Smooth muscle cell (in vitro differentiated cells): Measurements from ENCODE around the gene NFATC3. TPM values are rescaled to one million over a fixed set of nuclear protein-coding genes. Genes with fewer than 3 reads are reported as not detected.

Experiments
- DNase-seq: peaks from one replicate; lab custom pipeline; 2025; ENCODE audit not compliant: unreplicated experiment; lab: John Stamatoyannopoulos, UW
- H2AFZ ChIP-seq: fragments of 200-600 bp; sonication (generic); 2 replicates; pipeline ENCODE4 v1.6.0; 2016; ENCODE audit warnings: antibody characterized with exemption, low read depth, mild to moderate bottlenecking
- H3F3A ChIP-seq: fragments of 200-600 bp; sonication (generic); 2 replicates; pipeline ENCODE4 v1.6.0; 2017; ENCODE audit warnings: antibody characterized with exemption, low read depth
- H3K27ac ChIP-seq: fragments of 200-600 bp; sonication (generic); 2 replicates; pipeline ENCODE4 v1.5.1; 2016; ENCODE audit warnings: low read depth, mild to moderate bottlenecking
- H3K27me3 ChIP-seq: fragments of 200-600 bp; sonication (generic); 2 replicates; pipeline ENCODE4 v1.6.1; 2016; ENCODE audit warnings: low read depth, mild to moderate bottlenecking
- H3K36me3 ChIP-seq: fragments of 200-600 bp; sonication (generic); 2 replicates; pipeline ENCODE4 v1.5.1; 2016; ENCODE audit warnings: low read depth
- H3K4me1 ChIP-seq: fragments of 200-600 bp; sonication (generic); 2 replicates; pipeline ENCODE4 v1.5.1; 2016; ENCODE audit warnings: low read depth
- H3K4me2 ChIP-seq: fragments of 200-600 bp; sonication (generic); 2 replicates; pipeline ENCODE4 v1.6.0; 2016; ENCODE audit warnings: mild to moderate bottlenecking
- H3K4me3 ChIP-seq: fragments of 200-600 bp; sonication (generic); 2 replicates; pipeline ENCODE4 v1.5.1; 2016; ENCODE audit warnings: mild to moderate bottlenecking
- H3K79me2 ChIP-seq: fragments of 200-600 bp; sonication (generic); 2 replicates; pipeline ENCODE4 v1.6.0; 2016; ENCODE audit warnings: low read depth, mild to moderate bottlenecking
- H3K9ac ChIP-seq: fragments of 200-600 bp; sonication (generic); 2 replicates; pipeline ENCODE4 v1.6.0; 2016; ENCODE audit warnings: low read depth
- H3K9me3 ChIP-seq: fragments of 200-600 bp; sonication (generic); replicated peaks from 2 replicates; pipeline ENCODE4 v1.5.1; 2016; ENCODE audit warnings: low read depth
- H4K20me1 ChIP-seq: fragments of 200-600 bp; sonication (generic); 2 replicates; pipeline ENCODE4 v1.6.0; 2016; ENCODE audit warnings: low read depth
- CTCF ChIP-seq: fragments of 200-600 bp; sonication (generic); IDR thresholded peaks from 2 replicates; pipeline ENCODE4 v1.5.1; 2017; ENCODE audit warnings: borderline replicate concordance, mild to moderate bottlenecking, antibody characterized with exemption; ENCODE audit not compliant: insufficient read depth, poor library complexity, severe bottlenecking
- WGBS: methylation state at CpG from one replicate; pipeline ENCODE4 v1.1.7; 2016; ENCODE audit warnings: low lambda C conversion rate; 5-methylcytosine and 5-hydroxymethylcytosine counted together
- polyA plus RNA-seq: library from polyadenylated mRNA; unstranded; fragments of >200 nt; fragmentation: Nextera tagmentation; extraction: Ambion mirVana; gene quantifications from 2 replicates; pipeline ENCODE4 v1.2.1, GENCODE V29; 2016
- total RNA-seq: library from RNA; depleted of rRNA; stranded (reverse); fragments of >200 nt; gene quantifications from 2 replicates; pipeline ENCODE4 v1.2.3, GENCODE V29; 2014

Gene NFATC3
- total and polyA plus RNA-seq, 2 experiments from 2014 or later, result 14.7 to 30.2 TPM

- WGBS, result 96% methylated on average over 3 of the region's 3 CpGs
- H3K27me3 ChIP-seq, result no peaks in the 10 kb centered on the region
- no peak overlapping the region for H3K27ac ChIP-seq
- H3K36me3 ChIP-seq, result peaks cover 3% of the 10 kb centered on the region
- no peaks in the 10 kb centered on the region for H3F3A ChIP-seq
- H2AFZ ChIP-seq, result no peak overlapping the region
- no peak for TF ChIP-seq CTCF
- H4K20me1 ChIP-seq, result no peaks in the 10 kb centered on the region
- no peaks in the 10 kb centered on the region for H3K4me1 ChIP-seq
- no peak overlapping the region for H3K4me2 ChIP-seq
- H3K4me3 ChIP-seq, result no peak overlapping the region
- no peak for DNase-seq
- H3K79me2 ChIP-seq, result no peaks in the 10 kb centered on the region
- H3K9me3 ChIP-seq, result no peaks in the 10 kb centered on the region
- no peak overlapping the region for H3K9ac ChIP-seq
Observed at GRCh38 chr16:68055395-68055794, 29.8 kb upstream of the NFATC3 start.

GRCh38 chr16:68059804-68060203 is 25.4 kb upstream of the NFATC3 start:
- Histone ChIP-seq H3K9ac (no peak overlapping the region), H3K79me2 (no peaks in the 10 kb centered on the region), H3K4me3 (no peak overlapping the region), H3K4me2 (no peak overlapping the region), H3K27me3 (no peaks in the 10 kb centered on the region), H4K20me1 (no peaks in the 10 kb centered on the region), H2AFZ (no peak overlapping the region), H3K36me3 (peaks cover 3% of the 10 kb centered on the region), H3K4me1 (no peaks in the 10 kb centered on the region), H3F3A (no peaks in the 10 kb centered on the region), H3K27ac (no peak overlapping the region), H3K9me3 (no peaks in the 10 kb centered on the region)
- DNase-seq, result no peak
- no peak for TF ChIP-seq CTCF

- Histone ChIP-seq H3K27me3 (no peaks in the 10 kb centered on the region), H3K4me1 (no peaks in the 10 kb centered on the region), H3K36me3 (peaks cover 3% of the 10 kb centered on the region), H3F3A (no peaks in the 10 kb centered on the region), H3K4me3 (no peak overlapping the region), H2AFZ (no peak overlapping the region), H3K4me2 (no peak overlapping the region), H3K9me3 (no peaks in the 10 kb centered on the region), H3K79me2 (no peaks in the 10 kb centered on the region), H3K9ac (no peak overlapping the region), H3K27ac (no peak overlapping the region), H4K20me1 (no peaks in the 10 kb centered on the region)
- 96% methylated on average over 3 of the region's 3 CpGs for WGBS
- no peak for TF ChIP-seq CTCF
- DNase-seq, result no peak
Observed at GRCh38 chr16:68061396-68061795, 23.8 kb upstream of the NFATC3 start.

- Histone ChIP-seq H4K20me1 (no peaks in the 10 kb centered on the region), H3K4me2 (no peak overlapping the region), H3K27me3 (no peaks in the 10 kb centered on the region), H3K27ac (no peak overlapping the region), H3K36me3 (peaks cover 3% of the 10 kb centered on the region), H3F3A (no peaks in the 10 kb centered on the region), H3K9me3 (no peaks in the 10 kb centered on the region), H3K4me3 (no peak overlapping the region), H2AFZ (no peak overlapping the region), H3K9ac (no peak overlapping the region), H3K4me1 (no peaks in the 10 kb centered on the region), H3K79me2 (no peaks in the 10 kb centered on the region)
- TF ChIP-seq CTCF, result no peak
- DNase-seq, result no peak
- 97% methylated on average over 4 of the region's 4 CpGs for WGBS
Observed at GRCh38 chr16:68062910-68063393, 22.2 kb upstream of the NFATC3 start.
